Left ventricle myocardium superior (tissue), 1 donor: ENCODE results near the gene CDHR3. TPM values are rescaled to one million over a fixed set of nuclear protein-coding genes. Genes with fewer than 3 reads are reported as not detected.
"Not testable (repeated sequence)": the region's sequence is repeated elsewhere in the genome, so short reads cannot be mapped to it uniquely, and the experiment has no call there.

Experiments
- ATAC-seq: fragments of 200-7000 bp; cut with Tn5 transposase; one replicate; pipeline ENCODE4 v1.9.1; 2020; ENCODE audit warnings: mild to moderate bottlenecking, moderate library complexity
- DNase-seq: peaks from one replicate; pipeline ENCODE4 v3.0.0-alpha.2; 2020
- intact Hi-C: fragments of 100-400 bp; cut with micrococcal nuclease; formaldehyde crosslinking; loops from one replicate; pipeline ENCODE4 v1.11.0; 2022
- total RNA-seq: library from RNA; stranded (reverse); fragmentation: NEBNext Ultra II Directional; extraction: Animal tissue kit (Norgen Biotek cat#: 25700); gene quantifications from one replicate; pipeline ENCODE4 v1.2.1, GENCODE V29; 2021
- donor health status: DM: no; HTN: yes; CAD: no; lungs with severe emphysema.

CDHR3 gene
- total RNA-seq, 1 donor from 2014 or later = 0.89 TPM

- intact Hi-C loops = no loop called here
- ATAC-seq (no peak), DNase-seq (no peak)
Observed at GRCh38 chr7:105954711-105955110, 8.4 kb upstream of the CDHR3 start.

- ATAC-seq, DNase-seq, intact Hi-C loops: not testable (repeated sequence)
Observed at GRCh38 chr7:105955651-105956466, 7.2 kb upstream of the CDHR3 start.

GRCh38 chr7:105958012-105958411 lies 5.1 kb upstream of the CDHR3 start:
- ATAC-seq (no peak), DNase-seq (no peak)
- intact Hi-C loops = no loop called here

GRCh38 chr7:105962353-105962752 lies 711 bp upstream of the CDHR3 start:
- intact Hi-C loops = no loop called here
- ATAC-seq = no peak
- DNase-seq = no peak

- no peak for DNase-seq
- intact Hi-C loops = no loop called here
- no peak for ATAC-seq
Observed at GRCh38 chr7:105971845-105972244, 8.8 kb downstream of the CDHR3 start.

- DNase-seq (no peak), ATAC-seq (no peak)
Observed at GRCh38 chr7:105972276-105972675, 9.2 kb downstream of the CDHR3 start.

GRCh38 chr7:105974471-105974870 lies 11.4 kb downstream of the CDHR3 start:
- ATAC-seq = no peak

More at GRCh38 chr7:105972276-105972675, 9.2 kb downstream of the CDHR3 start:
- intact Hi-C loops = no loop called here

GRCh38 chr7:105975770-105976417 lies 12.8 kb downstream of the CDHR3 start:
- no peak for ATAC-seq
- intact Hi-C loops = no loop called here
- DNase-seq = no peak

More at GRCh38 chr7:105974471-105974870, 11.4 kb downstream of the CDHR3 start:
- intact Hi-C loops = no loop called here
- no peak for DNase-seq

GRCh38 chr7:105976868-105977267 lies 13.8 kb downstream of the CDHR3 start:
- no peak for DNase-seq
- ATAC-seq = no peak
- intact Hi-C loops = no loop called here

- ATAC-seq (peak; percentile 95), DNase-seq (peak; percentile 35)
- intact Hi-C loops = no loop called here
Observed at GRCh38 chr7:105978035-105978434, 15.0 kb downstream of the CDHR3 start.

- no peak for ATAC-seq
- intact Hi-C loops = no loop called here
Observed at GRCh38 chr7:105978974-105979373, 15.9 kb downstream of the CDHR3 start.

GRCh38 chr7:105979405-105979804 lies 16.3 kb downstream of the CDHR3 start:
- ATAC-seq = no peak
- intact Hi-C loops = no loop called here
- DNase-seq = no peak

More at GRCh38 chr7:105978974-105979373, 15.9 kb downstream of the CDHR3 start:
- no peak for DNase-seq

- intact Hi-C loops = no loop called here
- DNase-seq (no peak), ATAC-seq (no peak)
Observed at GRCh38 chr7:105980645-105981396, 17.8 kb downstream of the CDHR3 start.

GRCh38 chr7:105982388-105982787 lies 19.3 kb downstream of the CDHR3 start:
- DNase-seq (no peak), ATAC-seq (no peak)
- intact Hi-C loops = no loop called here

- DNase-seq, ATAC-seq, intact Hi-C loops: not testable (repeated sequence)
Observed at GRCh38 chr7:105984808-105985207, 21.7 kb downstream of the CDHR3 start.

- ATAC-seq (no peak), DNase-seq (no peak)
- intact Hi-C loops = no loop called here
Observed at GRCh38 chr7:105985229-105985628, 22.2 kb downstream of the CDHR3 start.

GRCh38 chr7:105985672-105986215 lies 22.7 kb downstream of the CDHR3 start:
- intact Hi-C loops = no loop called here
- no peak for DNase-seq
- no peak for ATAC-seq

- ATAC-seq (no peak), DNase-seq (no peak)
- intact Hi-C loops = no loop called here
Observed at GRCh38 chr7:105987046-105987445, 24.0 kb downstream of the CDHR3 start.

GRCh38 chr7:105988276-105988675 lies 25.2 kb downstream of the CDHR3 start:
- ATAC-seq (no peak), DNase-seq (no peak)
- intact Hi-C loops = no loop called here

GRCh38 chr7:105989191-105989590 lies 26.1 kb downstream of the CDHR3 start:
- DNase-seq = no peak
- no peak for ATAC-seq
- intact Hi-C loops = no loop called here
